Effector memory CD8-positive, alpha-beta T cell (primary cell): ENCODE results near the gene FHIP2A.
A peak's percentile ranks its signal among the peaks of the same experiment; 100 is the strongest.
"Not testable (repeated sequence)": the region's sequence is repeated elsewhere in the genome, so short reads cannot be mapped to it uniquely, and the experiment has no call there.

Experiments used
- ATAC-seq: fragments of 150-1000 bp; cut with Tn5 transposase; replicated peaks from 2 replicates; pipeline ENCODE4 v1.10.0; 2021; ENCODE audit warnings: mild to moderate bottlenecking, moderate library complexity
- DNase-seq, 3 experiments: peaks; one replicate each; pipeline ENCODE4 v3.0.0; 2021
- H3K27ac Mint-ChIP-seq, 2 donors: one replicate each; pipeline ENCODE4 v1.8.0; 2022; ENCODE audit warnings: mild to moderate bottlenecking in 2 of 2, mixed read lengths in 2 of 2, moderate library complexity in 2 of 2
- H3K27me3 Mint-ChIP-seq, 2 donors: one replicate each; pipeline ENCODE4 v1.8.0; 2022; ENCODE audit warnings: mixed read lengths in 2 of 2
- H3K36me3 Mint-ChIP-seq: one replicate; pipeline ENCODE4 v1.8.0; 2022; ENCODE audit warnings: mild to moderate bottlenecking, moderate library complexity, mixed read lengths; ENCODE audit not compliant: insufficient read depth
- H3K4me1 Mint-ChIP-seq, 2 donors: one replicate each; pipeline ENCODE4 v1.8.0; 2022; ENCODE audit warnings: low read depth in 2 of 2, mixed read lengths in 2 of 2
- H3K4me3 Mint-ChIP-seq, 2 donors: one replicate each; pipeline ENCODE4 v1.8.0; 2022; ENCODE audit warnings: mild to moderate bottlenecking in 2 of 2, mixed read lengths in 2 of 2, moderate library complexity in 2 of 2
- H3K9me3 Mint-ChIP-seq, 2 donors: one replicate each; pipeline ENCODE4 v1.8.0; 2022; ENCODE audit warnings: mixed read lengths in 2 of 2

FHIP2A gene

DNA sequence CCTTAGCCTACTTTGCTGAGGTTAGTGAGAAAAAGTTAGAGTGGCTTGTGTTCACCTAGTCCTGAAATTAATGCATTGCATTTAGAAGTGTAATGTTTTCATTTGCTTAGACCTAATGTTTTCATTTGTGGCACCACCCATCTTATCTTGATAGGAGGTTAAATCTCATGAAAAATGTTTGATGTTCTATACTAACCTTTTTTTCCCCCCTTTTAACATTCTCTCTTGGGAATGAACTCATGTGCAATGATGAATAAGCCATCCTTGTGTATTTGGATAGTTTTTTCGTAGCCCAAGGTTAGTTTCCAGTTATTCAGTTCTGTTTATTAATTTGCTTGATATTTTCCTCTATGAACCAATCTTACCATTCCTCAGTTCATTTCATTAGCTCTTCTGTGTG is 2.8 kb downstream of the FHIP2A start:
- Mint-ChIP-seq H3K36me3 (peaks cover 18% of the 10 kb centered on the region), H3K27ac (peak overlapping the region in 1 of 2 donors; percentile 99), H3K9me3 (no peaks in the 10 kb centered on the region), H3K27me3 (no peaks in the 10 kb centered on the region), H3K4me3 (peak overlapping the region; percentile 50 to 98), H3K4me1 (peaks cover 33 to 65% of the 10 kb centered on the region in 2 donors)
- ATAC-seq (no peak), DNase-seq (no peak)

GRCh38 chr10:114825513-114826253 is 4.1 kb downstream of the FHIP2A start:
- H3K9me3 Mint-ChIP-seq, result no peaks in the 10 kb centered on the region
- peak overlapping the region; percentile 50 to 98 for H3K4me3 Mint-ChIP-seq
- H3K4me1 Mint-ChIP-seq, result peaks cover 36 to 75% of the 10 kb centered on the region in 2 donors
- ATAC-seq, result no peak
- H3K27ac Mint-ChIP-seq, result peak overlapping the region; percentile 54 to 99
- peaks cover 16% of the 10 kb centered on the region for H3K36me3 Mint-ChIP-seq
- no peaks in the 10 kb centered on the region for H3K27me3 Mint-ChIP-seq
- DNase-seq, result no peak

DNA sequence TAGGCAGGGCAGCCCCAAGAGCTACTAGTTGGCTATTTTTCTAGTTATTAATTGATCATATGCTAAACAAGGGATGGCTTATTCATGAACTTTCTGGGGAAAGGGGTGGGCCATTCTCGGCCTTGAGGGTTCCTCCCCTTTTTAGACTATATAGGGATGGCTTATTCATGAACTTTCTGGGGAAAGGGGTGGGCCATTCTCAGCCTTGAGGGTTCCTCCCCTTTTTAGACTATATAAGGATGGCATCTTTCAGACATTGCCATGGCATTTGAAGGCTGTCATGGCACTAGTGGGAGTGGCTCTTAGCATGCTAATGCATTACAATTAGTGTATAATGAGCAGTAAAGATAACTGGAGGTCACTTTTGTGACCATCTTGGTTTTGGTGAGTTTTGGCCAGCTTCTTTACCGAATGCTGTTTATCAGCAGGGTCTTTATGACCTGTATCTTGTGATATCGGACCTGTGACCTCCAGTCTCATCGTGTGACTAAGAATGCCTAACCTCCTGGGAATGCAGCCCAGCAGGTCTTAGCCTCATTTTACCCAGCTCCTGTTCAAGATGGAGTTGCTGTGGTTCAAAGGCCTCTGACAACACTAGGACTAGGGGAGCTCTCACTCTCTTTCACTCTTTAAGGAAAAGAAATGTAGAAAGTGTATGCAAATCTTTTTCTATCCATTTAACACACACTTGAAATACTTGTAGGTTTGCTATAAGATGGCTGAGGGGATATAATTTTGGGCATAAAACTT is 7.8 kb downstream of the FHIP2A start:
- no peak for ATAC-seq
- H3K4me1 Mint-ChIP-seq, result peaks cover 27 to 60% of the 10 kb centered on the region in 2 donors
- H3K9me3 Mint-ChIP-seq, result no peaks in the 10 kb centered on the region
- H3K4me3 Mint-ChIP-seq, result no peak overlapping the region
- no peak for DNase-seq
- peaks cover 25% of the 10 kb centered on the region for H3K36me3 Mint-ChIP-seq
- H3K27ac Mint-ChIP-seq, result peak overlapping the region in 1 of 2 donors; percentile 77
- no peaks in the 10 kb centered on the region for H3K27me3 Mint-ChIP-seq

DNA sequence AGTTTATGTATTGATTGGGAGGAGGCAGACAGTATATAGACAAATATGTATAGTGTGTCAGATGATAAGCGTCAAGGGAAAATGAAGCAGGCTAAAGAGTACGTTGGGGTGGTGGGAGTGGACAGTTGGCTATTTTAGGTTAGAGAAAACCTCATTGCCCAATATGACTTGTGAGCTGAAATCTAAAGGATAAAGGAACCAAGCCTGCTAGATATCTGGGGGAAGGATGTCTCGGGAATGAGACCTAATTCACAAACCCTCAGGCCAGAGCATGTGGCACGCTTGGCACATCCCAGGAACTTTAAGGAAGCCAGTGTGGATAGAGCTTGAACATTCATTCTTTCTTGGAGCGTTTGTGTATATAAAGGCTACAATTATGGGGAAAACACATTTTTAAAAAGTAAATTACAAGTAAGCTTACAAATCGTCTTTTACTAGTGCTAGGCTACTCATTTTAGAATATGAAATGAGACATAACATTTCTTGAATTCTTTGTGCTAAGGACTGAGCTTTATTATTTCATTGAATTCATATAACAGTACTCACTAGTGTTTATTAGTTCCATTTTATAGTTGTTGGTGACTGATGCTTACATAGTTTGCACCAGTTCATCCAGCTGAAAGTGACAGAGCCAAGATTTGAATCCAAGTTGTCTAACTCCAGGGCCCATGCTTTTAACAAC is 9.7 kb downstream of the FHIP2A start:
- Mint-ChIP-seq H3K36me3 (peaks cover 32% of the 10 kb centered on the region), H3K27me3 (no peaks in the 10 kb centered on the region), H3K27ac (peak overlapping the region; percentile 60 to 77), H3K4me3 (no peak overlapping the region), H3K4me1 (peaks cover 13 to 41% of the 10 kb centered on the region in 2 donors), H3K9me3 (no peaks in the 10 kb centered on the region)
- ATAC-seq, result no peak
- DNase-seq, result no peak

GRCh38 chr10:114837690-114838089 is 16.1 kb downstream of the FHIP2A start:
- no peak overlapping the region for H3K4me3 Mint-ChIP-seq
- H3K27me3 Mint-ChIP-seq, result no peaks in the 10 kb centered on the region
- H3K4me1 Mint-ChIP-seq, result peaks cover 0 to 12% of the 10 kb centered on the region in 2 donors
- DNase-seq (no peak), ATAC-seq (no peak)
- peak overlapping the region in 1 of 2 donors; percentile 2 for H3K27ac Mint-ChIP-seq
- H3K9me3 Mint-ChIP-seq, result no peaks in the 10 kb centered on the region
- H3K36me3 Mint-ChIP-seq, result peaks cover 64% of the 10 kb centered on the region

- Mint-ChIP-seq H3K9me3 (no peaks in the 10 kb centered on the region), H3K27me3 (no peaks in the 10 kb centered on the region), H3K4me3 (no peak overlapping the region), H3K27ac (peak overlapping the region; percentile 18 to 22), H3K36me3 (peaks cover 68% of the 10 kb centered on the region), H3K4me1 (peaks cover 0 to 16% of the 10 kb centered on the region in 2 donors)
- no peak for DNase-seq
- no peak for ATAC-seq
Measured at GRCh38 chr10:114839901-114840300, 18.3 kb downstream of the FHIP2A start.

DNA sequence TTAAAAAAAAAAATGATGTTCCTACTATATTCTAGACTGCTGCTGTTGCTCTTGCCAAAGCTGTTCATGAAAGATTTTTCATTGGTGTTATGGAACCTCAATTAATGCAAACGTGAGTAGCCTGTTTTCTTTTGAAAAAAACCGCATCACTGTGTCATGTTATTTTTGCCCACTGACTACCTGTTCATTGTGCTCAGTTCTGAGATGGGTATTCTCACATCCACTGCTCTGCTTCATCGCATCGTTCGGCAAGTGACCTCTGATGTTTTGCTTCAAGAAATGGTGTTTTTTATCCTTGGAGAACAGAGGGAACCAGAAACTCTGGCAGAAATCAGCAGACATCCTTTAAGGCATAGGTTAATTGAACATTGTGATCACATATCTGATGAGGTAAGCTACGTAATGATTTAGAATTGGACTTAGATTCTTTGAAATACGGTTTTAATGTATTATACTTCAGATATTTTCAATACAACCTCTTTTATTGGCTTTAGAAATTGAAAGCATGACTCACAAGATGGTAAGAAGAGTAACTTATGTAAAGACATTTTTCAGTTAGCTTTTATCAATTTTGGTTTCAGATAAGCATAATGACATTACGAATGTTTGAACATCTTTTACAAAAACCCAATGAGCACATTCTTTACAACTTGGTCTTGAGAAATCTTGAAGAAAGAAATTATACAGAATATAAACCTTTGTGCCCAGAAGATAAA is 24.6 kb downstream of the FHIP2A start:
- H3K4me1 Mint-ChIP-seq, result peaks cover 2 to 4% of the 10 kb centered on the region in 2 donors
- no peak overlapping the region for H3K4me3 Mint-ChIP-seq
- H3K9me3 Mint-ChIP-seq, result no peaks in the 10 kb centered on the region
- no peak overlapping the region for H3K27ac Mint-ChIP-seq
- H3K27me3 Mint-ChIP-seq, result no peaks in the 10 kb centered on the region
- DNase-seq (no peak), ATAC-seq (no peak)
- H3K36me3 Mint-ChIP-seq, result peaks cover 93% of the 10 kb centered on the region

GRCh38 chr10:114847517-114847916 is 25.9 kb downstream of the FHIP2A start:
- not testable (repeated sequence) for H3K9me3 Mint-ChIP-seq, ATAC-seq, H3K27me3 Mint-ChIP-seq, DNase-seq, H3K4me3 Mint-ChIP-seq, H3K4me1 Mint-ChIP-seq
- peak overlapping the region in 1 of 2 donors; percentile 31 for H3K27ac Mint-ChIP-seq
- H3K36me3 Mint-ChIP-seq, result peaks cover 90% of the 10 kb centered on the region

DNA sequence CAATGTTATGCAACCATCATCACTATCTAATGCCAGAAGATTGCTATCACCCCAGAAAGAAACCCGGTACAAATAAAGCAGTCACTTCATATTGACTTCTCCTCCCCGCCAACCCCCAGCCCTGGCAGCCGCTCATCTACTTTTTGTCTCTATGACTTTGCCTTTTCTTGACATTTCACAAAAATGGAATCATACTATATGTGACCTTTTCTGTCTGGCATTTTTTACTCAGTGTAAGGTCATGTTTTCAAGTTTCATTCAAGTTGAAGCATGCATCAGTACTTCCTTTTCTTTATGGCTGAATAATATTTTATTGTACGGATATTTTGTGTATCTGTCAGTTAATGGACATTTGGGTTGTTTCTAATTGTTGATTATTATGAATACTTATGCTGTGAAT is 28.1 kb downstream of the FHIP2A start:
- Mint-ChIP-seq H3K27ac (no peak overlapping the region), H3K9me3 (no peaks in the 10 kb centered on the region), H3K4me3 (no peak overlapping the region), H3K36me3 (peaks cover 78% of the 10 kb centered on the region), H3K4me1 (peaks cover 0 to 2% of the 10 kb centered on the region in 2 donors), H3K27me3 (no peaks in the 10 kb centered on the region)
- DNase-seq (no peak), ATAC-seq (no peak)

- no peaks in the 10 kb centered on the region for H3K27me3 Mint-ChIP-seq
- no peak for ATAC-seq
- H3K36me3 Mint-ChIP-seq, result peaks cover 78% of the 10 kb centered on the region
- DNase-seq, result no peak
- peaks cover 0 to under 1% of the 10 kb centered on the region in 2 donors for H3K4me1 Mint-ChIP-seq
- no peaks in the 10 kb centered on the region for H3K9me3 Mint-ChIP-seq
- H3K27ac Mint-ChIP-seq, result no peak overlapping the region
- H3K4me3 Mint-ChIP-seq, result no peak overlapping the region
Measured at GRCh38 chr10:114850126-114850525, 28.5 kb downstream of the FHIP2A start.

GRCh38 chr10:114851336-114851735 is 29.8 kb downstream of the FHIP2A start:
- no peak overlapping the region for H3K4me3 Mint-ChIP-seq
- no peak overlapping the region for H3K27ac Mint-ChIP-seq
- DNase-seq (no peak), ATAC-seq (no peak)
- peaks cover 5 to 6% of the 10 kb centered on the region in 2 donors for H3K4me1 Mint-ChIP-seq
- H3K9me3 Mint-ChIP-seq, result no peaks in the 10 kb centered on the region
- H3K36me3 Mint-ChIP-seq, result peaks cover 74% of the 10 kb centered on the region
- H3K27me3 Mint-ChIP-seq, result no peaks in the 10 kb centered on the region

DNA sequence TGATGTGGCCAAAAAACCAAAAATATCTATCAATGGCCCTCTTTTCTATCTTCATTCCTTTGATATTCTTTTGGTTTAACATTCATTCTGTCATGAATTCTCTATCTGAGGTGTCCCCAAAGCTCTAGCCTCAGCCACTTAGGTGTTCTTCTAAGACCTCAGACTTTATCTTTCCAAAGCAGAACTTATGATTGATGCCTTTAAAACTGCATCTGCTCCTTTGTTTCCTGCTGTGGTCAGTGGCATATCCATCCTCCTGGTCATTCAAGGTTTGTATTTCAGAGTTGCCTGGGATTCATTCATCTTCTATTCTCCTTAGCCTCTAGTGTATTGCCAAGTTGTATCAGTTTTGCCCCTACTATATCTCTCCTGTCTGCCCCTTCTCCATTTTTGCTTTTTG is 30.6 kb downstream of the FHIP2A start:
- peak overlapping the region in 1 of 2 donors; percentile 20 for H3K27ac Mint-ChIP-seq

DNA sequence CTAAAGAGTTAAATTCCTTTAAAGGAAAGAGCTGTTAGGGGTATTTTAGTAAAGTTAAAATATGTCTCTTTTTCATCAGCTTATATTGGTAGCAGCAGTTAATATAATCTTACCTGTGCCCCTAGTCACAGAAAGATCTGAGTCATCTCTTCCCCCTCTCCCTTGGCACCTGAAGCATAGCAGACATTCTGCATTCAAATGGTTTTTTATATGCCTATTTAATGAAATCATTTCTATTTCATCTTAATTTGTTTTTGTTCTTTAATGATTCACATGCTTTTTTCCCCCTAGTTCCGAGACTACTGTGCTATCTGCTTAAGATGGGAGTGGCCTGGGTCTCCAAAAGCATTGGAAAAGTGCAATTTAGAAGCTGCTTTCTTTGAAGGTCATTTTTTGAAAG is 33.3 kb downstream of the FHIP2A start:
- Mint-ChIP-seq H3K27me3 (no peaks in the 10 kb centered on the region), H3K36me3 (peaks cover 68% of the 10 kb centered on the region), H3K27ac (peak overlapping the region; percentile 77 to 85), H3K9me3 (no peaks in the 10 kb centered on the region), H3K4me3 (no peak overlapping the region), H3K4me1 (peaks cover 9 to 17% of the 10 kb centered on the region in 2 donors)
- ATAC-seq, result no peak
- DNase-seq, result no peak

More for the DNA sequence above, 30.6 kb downstream of the FHIP2A start:
- Mint-ChIP-seq H3K9me3 (no peaks in the 10 kb centered on the region), H3K36me3 (peaks cover 74% of the 10 kb centered on the region), H3K4me1 (peaks cover 7 to 9% of the 10 kb centered on the region in 2 donors), H3K4me3 (no peak overlapping the region), H3K27me3 (no peaks in the 10 kb centered on the region)
- no peak for ATAC-seq
- no peak for DNase-seq
